ENCODE results near the gene TMEM225. TPM values are rescaled to one million over a fixed set of nuclear protein-coding genes. Genes with fewer than 3 reads are reported as not detected.
"Not testable (repeated sequence)": the region's sequence is repeated elsewhere in the genome, so short reads cannot be mapped to it uniquely, and the experiment has no call there.

The TMEM225 gene
- polyA plus RNA-seq (2013, experiment 1 of 2) = not detected
- not detected for polyA plus RNA-seq (2013, experiment 2 of 2)

- H3K9me3 ChIP-seq (ENCODE audit: control insufficient read depth, low read length) = no peaks in the 10 kb centered on the region
- no peaks in the 10 kb centered on the region for H3K36me3 ChIP-seq (ENCODE audit: control insufficient read depth, insufficient read depth, low read length)
- H3K4me3 ChIP-seq (ENCODE audit: extremely low read depth, insufficient read depth, low read length, poor library complexity, severe bottlenecking) = no peak within 1 kb of the TSS
- 94 to 95% methylated on average over 2 of the region's 3 CpGs for WGBS, 2 experiments (ENCODE audit: insufficient coverage in 2 of 2)
- no peaks in the 10 kb centered on the region for H3K4me1 ChIP-seq (ENCODE audit: control insufficient read depth, insufficient read depth, low read length, poor library complexity, severe bottlenecking)
- no peak within 1 kb of the TSS for H3K27ac ChIP-seq (ENCODE audit: low read depth, low read length, severe bottlenecking)
Observed at GRCh38 chr11:123885570-123885969, at the start of gene TMEM225. Gene TMEM225, minus strand, starts transcription at chr11:123885670. Its CDS starts 245 bp downstream, at chr11:123885425.

GRCh38 chr11:123924027-123924426 is 38.6 kb upstream of the TMEM225 start:
- Histone ChIP-seq H3K4me3 (ENCODE audit: extremely low read depth, insufficient read depth, low read length, poor library complexity, severe bottlenecking) (no peak overlapping the region), H3K9me3 (ENCODE audit: control insufficient read depth, low read length) (no peaks in the 10 kb centered on the region), H3K4me1 (ENCODE audit: control insufficient read depth, insufficient read depth, low read length, poor library complexity, severe bottlenecking) (no peaks in the 10 kb centered on the region), H3K36me3 (ENCODE audit: control insufficient read depth, insufficient read depth, low read length) (no peaks in the 10 kb centered on the region), H3K27ac (ENCODE audit: low read depth, low read length, severe bottlenecking) (no peak overlapping the region)
- WGBS, 2 experiments (ENCODE audit: insufficient coverage in 2 of 2) = no CpG with 5 or more reads among the region's 1 CpG

- no peaks in the 10 kb centered on the region for H3K36me3 ChIP-seq (ENCODE audit: control insufficient read depth, insufficient read depth, low read length)
- 92 to 94% methylated on average over 2 of the region's 3 CpGs for WGBS, 2 experiments (ENCODE audit: insufficient coverage in 2 of 2)
- no peak overlapping the region for H3K4me3 ChIP-seq (ENCODE audit: extremely low read depth, insufficient read depth, low read length, poor library complexity, severe bottlenecking)
- no peaks in the 10 kb centered on the region for H3K4me1 ChIP-seq (ENCODE audit: control insufficient read depth, insufficient read depth, low read length, poor library complexity, severe bottlenecking)
- no peak overlapping the region for H3K27ac ChIP-seq (ENCODE audit: low read depth, low read length, severe bottlenecking)
- H3K9me3 ChIP-seq (ENCODE audit: control insufficient read depth, low read length) = no peaks in the 10 kb centered on the region
Observed at GRCh38 chr11:123920943-123921342, 35.5 kb upstream of the TMEM225 start.

GRCh38 chr11:123905826-123906225 is 20.4 kb upstream of the TMEM225 start:
- Histone ChIP-seq H3K36me3 (ENCODE audit: control insufficient read depth, insufficient read depth, low read length) (no peaks in the 10 kb centered on the region), H3K27ac (ENCODE audit: low read depth, low read length, severe bottlenecking) (no peak overlapping the region), H3K4me3 (ENCODE audit: extremely low read depth, insufficient read depth, low read length, poor library complexity, severe bottlenecking) (no peak overlapping the region), H3K9me3 (ENCODE audit: control insufficient read depth, low read length) (no peaks in the 10 kb centered on the region), H3K4me1 (ENCODE audit: control insufficient read depth, insufficient read depth, low read length, poor library complexity, severe bottlenecking) (no peaks in the 10 kb centered on the region)
- 80 to 83% methylated on average over 3 of the region's 3 CpGs for WGBS, 2 experiments (ENCODE audit: insufficient coverage in 2 of 2)

- WGBS, 2 experiments (ENCODE audit: insufficient coverage in 2 of 2) = 87 to 100% methylated on average over 1 to 2 of the region's 3 CpGs
- H3K4me1 ChIP-seq (ENCODE audit: control insufficient read depth, insufficient read depth, low read length, poor library complexity, severe bottlenecking) = no peaks in the 10 kb centered on the region
- H3K36me3 ChIP-seq (ENCODE audit: control insufficient read depth, insufficient read depth, low read length) = no peaks in the 10 kb centered on the region
- no peak overlapping the region for H3K27ac ChIP-seq (ENCODE audit: low read depth, low read length, severe bottlenecking)
- no peaks in the 10 kb centered on the region for H3K9me3 ChIP-seq (ENCODE audit: control insufficient read depth, low read length)
- H3K4me3 ChIP-seq (ENCODE audit: extremely low read depth, insufficient read depth, low read length, poor library complexity, severe bottlenecking) = no peak overlapping the region
Observed at GRCh38 chr11:123904932-123905331, 19.5 kb upstream of the TMEM225 start.

GRCh38 chr11:123903932-123904331 is 18.5 kb upstream of the TMEM225 start:
- Histone ChIP-seq H3K4me1 (ENCODE audit: control insufficient read depth, insufficient read depth, low read length, poor library complexity, severe bottlenecking) (no peaks in the 10 kb centered on the region), H3K27ac (ENCODE audit: low read depth, low read length, severe bottlenecking) (no peak overlapping the region), H3K4me3 (ENCODE audit: extremely low read depth, insufficient read depth, low read length, poor library complexity, severe bottlenecking) (no peak overlapping the region), H3K9me3 (ENCODE audit: control insufficient read depth, low read length) (no peaks in the 10 kb centered on the region), H3K36me3 (ENCODE audit: control insufficient read depth, insufficient read depth, low read length) (no peaks in the 10 kb centered on the region)
- 100% methylated on average over 2 of the region's 2 CpGs; no CpG with 5 or more reads in 1 of the 2 experiments for WGBS, 2 experiments (ENCODE audit: insufficient coverage in 2 of 2)

- Histone ChIP-seq H3K4me1 (ENCODE audit: control insufficient read depth, insufficient read depth, low read length, poor library complexity, severe bottlenecking) (no peaks in the 10 kb centered on the region), H3K9me3 (ENCODE audit: control insufficient read depth, low read length) (no peaks in the 10 kb centered on the region), H3K27ac (ENCODE audit: low read depth, low read length, severe bottlenecking) (no peak within 1 kb of the TSS), H3K36me3 (ENCODE audit: control insufficient read depth, insufficient read depth, low read length) (no peaks in the 10 kb centered on the region), H3K4me3 (ENCODE audit: extremely low read depth, insufficient read depth, low read length, poor library complexity, severe bottlenecking) (no peak within 1 kb of the TSS)
- 80% methylated on average over 1 of the region's 1 CpG; no CpG with 5 or more reads in 1 of the 2 experiments for WGBS, 2 experiments (ENCODE audit: insufficient coverage in 2 of 2)
Observed at GRCh38 chr11:123901867-123902266, 16.4 kb upstream of the TMEM225 start, which contains the start of gene OR8D4. Gene OR8D4, plus strand, starts transcription at chr11:123902167. Its CDS starts 4,265 bp downstream, at chr11:123906432.

GRCh38 chr11:123899792-123900191 is 14.3 kb upstream of the TMEM225 start:
- 78% methylated on average over 2 of the region's 3 CpGs; no CpG with 5 or more reads in 1 of the 2 experiments for WGBS, 2 experiments (ENCODE audit: insufficient coverage in 2 of 2)
- Histone ChIP-seq H3K27ac (ENCODE audit: low read depth, low read length, severe bottlenecking) (no peak overlapping the region), H3K4me3 (ENCODE audit: extremely low read depth, insufficient read depth, low read length, poor library complexity, severe bottlenecking) (no peak overlapping the region), H3K9me3 (ENCODE audit: control insufficient read depth, low read length) (no peaks in the 10 kb centered on the region), H3K4me1 (ENCODE audit: control insufficient read depth, insufficient read depth, low read length, poor library complexity, severe bottlenecking) (no peaks in the 10 kb centered on the region), H3K36me3 (ENCODE audit: control insufficient read depth, insufficient read depth, low read length) (no peaks in the 10 kb centered on the region)

- Histone ChIP-seq H3K36me3 (ENCODE audit: control insufficient read depth, insufficient read depth, low read length) (no peaks in the 10 kb centered on the region), H3K4me1 (ENCODE audit: control insufficient read depth, insufficient read depth, low read length, poor library complexity, severe bottlenecking) (no peaks in the 10 kb centered on the region), H3K27ac (ENCODE audit: low read depth, low read length, severe bottlenecking) (no peak overlapping the region), H3K9me3 (ENCODE audit: control insufficient read depth, low read length) (no peaks in the 10 kb centered on the region), H3K4me3 (ENCODE audit: extremely low read depth, insufficient read depth, low read length, poor library complexity, severe bottlenecking) (no peak overlapping the region)
Observed at GRCh38 chr11:123892031-123892430, 6.6 kb upstream of the TMEM225 start.

GRCh38 chr11:123880912-123881311 is 4.6 kb downstream of the TMEM225 start:
- no peaks in the 10 kb centered on the region for H3K9me3 ChIP-seq (ENCODE audit: control insufficient read depth, low read length)
- H3K4me3 ChIP-seq (ENCODE audit: extremely low read depth, insufficient read depth, low read length, poor library complexity, severe bottlenecking) = no peak overlapping the region
- H3K4me1 ChIP-seq (ENCODE audit: control insufficient read depth, insufficient read depth, low read length, poor library complexity, severe bottlenecking) = no peaks in the 10 kb centered on the region
- no peaks in the 10 kb centered on the region for H3K36me3 ChIP-seq (ENCODE audit: control insufficient read depth, insufficient read depth, low read length)
- no CpG with 5 or more reads among the region's 4 CpGs for WGBS, 2 experiments (ENCODE audit: insufficient coverage in 2 of 2)
- no peak overlapping the region for H3K27ac ChIP-seq (ENCODE audit: low read depth, low read length, severe bottlenecking)

- H3K36me3 ChIP-seq (ENCODE audit: control insufficient read depth, insufficient read depth, low read length); H3K4me1 ChIP-seq (ENCODE audit: control insufficient read depth, insufficient read depth, low read length, poor library complexity, severe bottlenecking); H3K4me3 ChIP-seq (ENCODE audit: extremely low read depth, insufficient read depth, low read length, poor library complexity, severe bottlenecking); H3K9me3 ChIP-seq (ENCODE audit: control insufficient read depth, low read length); H3K27ac ChIP-seq (ENCODE audit: low read depth, low read length, severe bottlenecking): not testable (repeated sequence)
- WGBS, 2 experiments (ENCODE audit: insufficient coverage in 2 of 2) = 90 to 100% methylated on average over 2 to 7 of the region's 9 CpGs
Observed at GRCh38 chr11:123867795-123868194, 17.7 kb downstream of the TMEM225 start.

Measured in mesodermal cell (in vitro differentiated cells).